ENCODE data around the gene STPG4. TPM values are rescaled to one million over a fixed set of nuclear protein-coding genes. Genes with fewer than 3 reads are reported as not detected.
A peak's percentile ranks its signal among the peaks of the same experiment; 100 is the strongest.
"Not testable (repeated sequence)": the region's sequence is repeated elsewhere in the genome, so short reads cannot be mapped to it uniquely, and the experiment has no call there.

The STPG4 gene
- total RNA-seq, 4 donors from 2014 or later, result not detected

GRCh38 chr2:47190188-47190881 is 35.2 kb upstream of the STPG4 start:
- no peak for DNase-seq
- H3K4me1 ChIP-seq, result peaks cover 0 to 36% (median 2%) of the 10 kb centered on the region in 3 donors
- no peaks in the 10 kb centered on the region for H3K9me3 ChIP-seq
- TF ChIP-seq POLR2A (IDR thresholded peaks at IDR 0.05), result no peak
- no peak for TF ChIP-seq CTCF (IDR thresholded peaks at IDR 0.05)
- no peaks in the 10 kb centered on the region for H3K27me3 ChIP-seq
- 53 to 57% methylated on average over 1 of the region's 1 CpG for WGBS, 2 donors
- no peak overlapping the region for H3K4me3 ChIP-seq
- intact Hi-C loops (cut with DNase I), result no loop called here
- peak overlapping the region in 1 of 4 donors; percentile 30 for H3K27ac ChIP-seq
- H3K36me3 ChIP-seq, result no peaks in the 10 kb centered on the region

- Histone ChIP-seq H3K4me3 (no peak overlapping the region), H3K4me1 (peaks cover 0 to 36% (median 2%) of the 10 kb centered on the region in 3 donors), H3K36me3 (no peaks in the 10 kb centered on the region), H3K27me3 (no peaks in the 10 kb centered on the region), H3K27ac (peak overlapping the region in 1 of 4 donors; percentile 30), H3K9me3 (no peaks in the 10 kb centered on the region)
- WGBS, 2 donors, result 83 to 95% methylated on average over 1 of the region's 1 CpG
- TF ChIP-seq POLR2A (IDR thresholded peaks at IDR 0.05) (no peak), CTCF (IDR thresholded peaks at IDR 0.05) (no peak)
- DNase-seq, result no peak
- intact Hi-C loops (cut with DNase I), result no loop called here
Measured at GRCh38 chr2:47189635-47190034, 34.5 kb upstream of the STPG4 start.

- Histone ChIP-seq H3K36me3 (no peaks in the 10 kb centered on the region), H3K4me1 (peaks cover 0 to 19% (median 2%) of the 10 kb centered on the region in 3 donors), H3K4me3 (no peak overlapping the region), H3K27ac (no peak overlapping the region), H3K27me3 (no peaks in the 10 kb centered on the region), H3K9me3 (no peaks in the 10 kb centered on the region)
- WGBS, 2 donors, result 83 to 87% methylated on average over 4 of the region's 4 CpGs
- TF ChIP-seq CTCF (IDR thresholded peaks at IDR 0.05) (no peak), POLR2A (IDR thresholded peaks at IDR 0.05) (no peak)
- DNase-seq, result no peak
- intact Hi-C loops (cut with DNase I), result no loop called here
Measured at GRCh38 chr2:47187069-47187468, 32.0 kb upstream of the STPG4 start.

DNA sequence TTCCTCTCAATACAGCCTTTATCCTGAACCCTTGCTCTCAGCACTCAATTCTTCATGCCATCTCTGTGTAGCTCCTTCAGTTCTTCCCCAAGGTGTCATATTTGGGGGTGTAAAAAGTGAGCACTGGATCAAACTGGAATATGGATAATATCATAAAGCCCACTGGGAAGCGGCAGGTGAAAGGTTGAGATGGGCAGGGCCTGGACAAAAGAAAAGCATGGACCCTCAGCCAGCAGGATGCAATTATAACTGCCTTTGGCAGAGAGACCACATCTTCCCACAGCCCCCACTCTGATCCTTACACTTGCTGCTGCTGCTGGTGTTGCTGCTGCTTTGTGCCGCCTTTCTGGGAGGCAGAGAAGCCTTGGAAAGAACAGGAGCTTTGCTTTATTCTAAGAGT is 31.2 kb upstream of the STPG4 start:
- Histone ChIP-seq H3K9me3 (no peaks in the 10 kb centered on the region), H3K4me3 (no peak overlapping the region), H3K27me3 (no peaks in the 10 kb centered on the region), H3K27ac (no peak overlapping the region), H3K36me3 (no peaks in the 10 kb centered on the region), H3K4me1 (peaks cover 0 to 13% (median 2%) of the 10 kb centered on the region in 3 donors)
- intact Hi-C loops (cut with DNase I), result no loop called here
- DNase-seq, result no peak
- WGBS, 2 donors, result 93 to 95% methylated on average over 2 of the region's 2 CpGs
- no peak for TF ChIP-seq POLR2A (IDR thresholded peaks at IDR 0.05)
- no peak for TF ChIP-seq CTCF (IDR thresholded peaks at IDR 0.05)

DNA sequence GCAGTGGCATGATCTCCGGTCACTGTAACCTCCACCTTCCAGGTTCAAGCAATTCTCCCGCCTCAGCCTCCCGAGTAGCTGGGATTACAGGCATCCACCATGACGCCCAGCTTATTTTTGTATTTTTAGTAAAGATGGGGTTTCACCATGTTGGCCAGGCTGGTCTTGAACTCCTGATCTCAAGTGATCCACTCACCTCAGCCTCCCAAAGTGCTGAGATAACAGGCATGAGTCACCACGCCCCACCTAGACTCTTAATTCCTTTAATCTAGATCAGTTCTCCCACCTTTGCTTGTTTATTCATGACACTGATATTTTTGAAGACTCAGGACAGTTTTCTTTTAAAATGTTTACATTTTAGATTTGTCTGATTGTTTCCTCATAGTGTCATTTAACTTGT is 30.0 kb upstream of the STPG4 start:
- WGBS, 2 donors, result 68 to 77% methylated on average over 5 of the region's 5 CpGs
- H3K36me3 ChIP-seq; DNase-seq; intact Hi-C loops (cut with DNase I); H3K4me1 ChIP-seq; H3K27ac ChIP-seq; H3K4me3 ChIP-seq; H3K27me3 ChIP-seq; H3K9me3 ChIP-seq: not testable (repeated sequence)

GRCh38 chr2:47181176-47181575 is 26.1 kb upstream of the STPG4 start:
- Histone ChIP-seq H3K4me3 (no peak overlapping the region), H3K4me1 (peaks cover 4 to 6% (median 5%) of the 10 kb centered on the region in 3 donors), H3K9me3 (no peaks in the 10 kb centered on the region), H3K36me3 (no peaks in the 10 kb centered on the region), H3K27ac (no peak overlapping the region), H3K27me3 (no peaks in the 10 kb centered on the region)
- no peak for DNase-seq
- TF ChIP-seq CTCF (IDR thresholded peaks at IDR 0.05), result no peak
- intact Hi-C loops (cut with DNase I), result no loop called here
- WGBS, 2 donors, result 92 to 100% methylated on average over 1 of the region's 1 CpG
